HG03060 (cell line): ENCODE data around the gene COX18.

Experiments
- ATAC-seq: cut with Tn5 transposase; IDR thresholded peaks from one replicate; pipeline ENCODE4 v1.9.1; 2021; ENCODE audit warnings: low read depth, moderate number of reproducible peaks; ENCODE audit not compliant: unreplicated experiment

Gene COX18

GRCh38 chr4:73069338-73070073 is at the start of gene COX18:
COX18 (minus strand) TSS chr4:73069716; CDS start chr4:73069649, 67 bp downstream.
- peak; percentile 82 for ATAC-seq

- no peak for ATAC-seq
These were observed 40.0 kb upstream of the COX18 start for GRCh38 chr4:73109493-73109892.

GRCh38 chr4:73104695-73105094 is 35.2 kb upstream of the COX18 start:
- no peak for ATAC-seq

GRCh38 chr4:73103799-73104503 is 34.4 kb upstream of the COX18 start:
- no peak for ATAC-seq

GRCh38 chr4:73099143-73099542 is 29.6 kb upstream of the COX18 start:
- no peak for ATAC-seq

GRCh38 chr4:73098713-73099112 is 29.2 kb upstream of the COX18 start:
- no peak for ATAC-seq

GRCh38 chr4:73098016-73098415 is 28.5 kb upstream of the COX18 start:
- ATAC-seq, result no peak

- no peak for ATAC-seq
These were observed 23.4 kb upstream of the COX18 start for GRCh38 chr4:73092868-73093267.

GRCh38 chr4:73090738-73091137 is 21.2 kb upstream of the COX18 start:
- ATAC-seq, result no peak

GRCh38 chr4:73087871-73088270 is 18.4 kb upstream of the COX18 start:
- no peak for ATAC-seq

- ATAC-seq, result no peak
These were observed 16.8 kb upstream of the COX18 start for GRCh38 chr4:73086095-73086868.

- no peak for ATAC-seq
These were observed 11.3 kb upstream of the COX18 start for GRCh38 chr4:73080789-73081188.

GRCh38 chr4:73075832-73076231 is 6.3 kb upstream of the COX18 start:
- no peak for ATAC-seq

GRCh38 chr4:73070074-73070390 is 516 bp upstream of the COX18 start:
- peak; percentile 9 for ATAC-seq

GRCh38 chr4:73068491-73069337 is 802 bp downstream of the COX18 start:
- ATAC-seq, result peak; percentile 1

GRCh38 chr4:73067971-73068394 is 1.5 kb downstream of the COX18 start:
- no peak for ATAC-seq

GRCh38 chr4:73066928-73067327 is 2.6 kb downstream of the COX18 start:
- ATAC-seq, result no peak

- no peak for ATAC-seq
These were observed 3.1 kb downstream of the COX18 start for GRCh38 chr4:73066445-73066844.

- no peak for ATAC-seq
These were observed 5.0 kb downstream of the COX18 start for GRCh38 chr4:73064536-73064935.

GRCh38 chr4:73055241-73055897 is 14.1 kb downstream of the COX18 start:
- peak; percentile 67 for ATAC-seq
